Activated CD4-positive, alpha-beta T cell treated with anti-CD3 and anti-CD28 coated beads, Interleukin-2, amount 50 U/mL, for 24 hours (primary cell): ENCODE data around the gene NBPF20.
A peak's percentile ranks its signal among the peaks of the same experiment; 100 is the strongest.
"Not testable (repeated sequence)": the region's sequence is repeated elsewhere in the genome, so short reads cannot be mapped to it uniquely, and the experiment has no call there.

Source experiments
- DNase-seq, 2 donors: peaks; one replicate each; pipeline ENCODE4 v3.0.0-alpha.2; 2020; ENCODE audit warnings: low read depth in 1 of 2, low spot score in 1 of 2

Gene NBPF20

GRCh38 chr1:145425436-145426029, at the start of gene NBPF20:
Gene NBPF20, minus strand, starts transcription at chr1:145425603. Its CDS starts 20,331 bp downstream, at chr1:145405272.
- DNase-seq: peak; percentile 55 to 70

GRCh38 chr1:145474837-145475368, 49.5 kb upstream of the NBPF20 start:
- not testable (repeated sequence) for DNase-seq

GRCh38 chr1:145472731-145473130, 47.3 kb upstream of the NBPF20 start:
- not testable (repeated sequence) for DNase-seq

GRCh38 chr1:145471365-145471764, 46.0 kb upstream of the NBPF20 start:
- not testable (repeated sequence) for DNase-seq

- peak; percentile 63 to 89 for DNase-seq
Measured at GRCh38 chr1:145465405-145466144, 40.2 kb upstream of the NBPF20 start.

GRCh38 chr1:145464708-145465336, 39.4 kb upstream of the NBPF20 start:
- not testable (repeated sequence) for DNase-seq

- DNase-seq: not testable (repeated sequence)
Measured at GRCh38 chr1:145464017-145464416, 38.6 kb upstream of the NBPF20 start.

- DNase-seq: not testable (repeated sequence)
Measured at GRCh38 chr1:145460684-145461083, 35.3 kb upstream of the NBPF20 start.

- not testable (repeated sequence) for DNase-seq
Measured at GRCh38 chr1:145460048-145460447, 34.6 kb upstream of the NBPF20 start.

- DNase-seq: not testable (repeated sequence)
Measured at GRCh38 chr1:145459591-145459990, 34.2 kb upstream of the NBPF20 start.

- DNase-seq: not testable (repeated sequence)
Measured at GRCh38 chr1:145459063-145459462, 33.7 kb upstream of the NBPF20 start.

- DNase-seq: not testable (repeated sequence)
Measured at GRCh38 chr1:145454824-145455177, 29.4 kb upstream of the NBPF20 start.

GRCh38 chr1:145453873-145454823, 28.7 kb upstream of the NBPF20 start:
- not testable (repeated sequence) for DNase-seq

GRCh38 chr1:145452506-145452905, 27.1 kb upstream of the NBPF20 start:
- DNase-seq: not testable (repeated sequence)

GRCh38 chr1:145451914-145452313, 26.5 kb upstream of the NBPF20 start:
- DNase-seq: not testable (repeated sequence)

- DNase-seq: not testable (repeated sequence)
Measured at GRCh38 chr1:145445219-145445618, 19.8 kb upstream of the NBPF20 start.

- DNase-seq: not testable (repeated sequence)
Measured at GRCh38 chr1:145442340-145442739, 16.9 kb upstream of the NBPF20 start.

- DNase-seq: not testable (repeated sequence)
Measured at GRCh38 chr1:145431363-145432256, 6.2 kb upstream of the NBPF20 start.

- DNase-seq: not testable (repeated sequence)
Measured at GRCh38 chr1:145430830-145431229, 5.4 kb upstream of the NBPF20 start.

- not testable (repeated sequence) for DNase-seq
Measured at GRCh38 chr1:145429329-145429728, 3.9 kb upstream of the NBPF20 start.
